Gastroesophageal sphincter (tissue), 3 donors: ENCODE measurements around the gene COX10.

Source experiments
- POLR2A ChIP-seq, 2 donors: fragments of 450-650 bp; IDR thresholded peaks; one replicate each; pipeline ENCODE4 v1.6.1; 2017; ENCODE audit warnings: antibody characterized with exemption in 2 of 2, mild to moderate bottlenecking in 2 of 2, moderate library complexity in 1 of 2
- TF ChIP-seq, protein P1 (sequence below), 4 experiments: fragments of 200-600 bp in 2 of 4; fragments of 450-650 bp in 2 of 4; sonication (generic) in 1 of 4; IDR thresholded peaks; one replicate each; pipeline ENCODE4 v1.5.1; 2017 to 2019; ENCODE audit warnings: antibody characterized with exemption in 4 of 4, mild to moderate bottlenecking in 2 of 4, moderate library complexity in 2 of 4

GRCh38 chr17:14048169-14048568 lies 21.1 kb upstream of the COX10 start:
- TF ChIP-seq, protein P1, sequence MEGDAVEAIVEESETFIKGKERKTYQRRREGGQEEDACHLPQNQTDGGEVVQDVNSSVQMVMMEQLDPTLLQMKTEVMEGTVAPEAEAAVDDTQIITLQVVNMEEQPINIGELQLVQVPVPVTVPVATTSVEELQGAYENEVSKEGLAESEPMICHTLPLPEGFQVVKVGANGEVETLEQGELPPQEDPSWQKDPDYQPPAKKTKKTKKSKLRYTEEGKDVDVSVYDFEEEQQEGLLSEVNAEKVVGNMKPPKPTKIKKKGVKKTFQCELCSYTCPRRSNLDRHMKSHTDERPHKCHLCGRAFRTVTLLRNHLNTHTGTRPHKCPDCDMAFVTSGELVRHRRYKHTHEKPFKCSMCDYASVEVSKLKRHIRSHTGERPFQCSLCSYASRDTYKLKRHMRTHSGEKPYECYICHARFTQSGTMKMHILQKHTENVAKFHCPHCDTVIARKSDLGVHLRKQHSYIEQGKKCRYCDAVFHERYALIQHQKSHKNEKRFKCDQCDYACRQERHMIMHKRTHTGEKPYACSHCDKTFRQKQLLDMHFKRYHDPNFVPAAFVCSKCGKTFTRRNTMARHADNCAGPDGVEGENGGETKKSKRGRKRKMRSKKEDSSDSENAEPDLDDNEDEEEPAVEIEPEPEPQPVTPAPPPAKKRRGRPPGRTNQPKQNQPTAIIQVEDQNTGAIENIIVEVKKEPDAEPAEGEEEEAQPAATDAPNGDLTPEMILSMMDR (IDR thresholded peaks at IDR 0.05): peak in 2 of 4 experiments; percentile 10 to 12
- no peak for TF ChIP-seq POLR2A (IDR thresholded peaks at IDR 0.05)
